ENCODE measurements around the gene RNLS. TPM values are rescaled to one million over a fixed set of nuclear protein-coding genes. Genes with fewer than 3 reads are reported as not detected.

RNLS gene
- total and polyA plus RNA-seq, 2 of the 8 experiments (the other 6 are each of a cell fraction or from before 2014, with no cell fraction given) = 7.5 to 12.7 TPM

GRCh38 chr10:88557256-88557655 lies 25.9 kb downstream of the RNLS start:
- Histone ChIP-seq H3K23ac (ENCODE audit: insufficient read length) (no peak overlapping the region), H3K36me3 (ENCODE audit: control insufficient read depth in 2 of 4, insufficient read depth in 4 of 4, low read length in 3 of 4) (no peaks in the 10 kb centered on the region), H2AK5ac (ENCODE audit: low read depth, low read length) (no peak overlapping the region), H3K27me3 (replicated peaks in 1 of 4; ENCODE audit: control insufficient read depth in 3 of 4, extremely low read depth in 1 of 4, insufficient read depth in 3 of 4, low read length in 3 of 4) (no peaks in the 10 kb centered on the region), H3K79me2 (ENCODE audit: control insufficient read depth in 1 of 2, insufficient read depth in 2 of 2, low read length in 2 of 2) (no peaks in the 10 kb centered on the region), H3K27ac (ENCODE audit: low read depth, low read length) (no peak overlapping the region), H4K8ac (ENCODE audit: extremely low read depth, insufficient read depth, low read length) (no peak overlapping the region), H2BK5ac (ENCODE audit: low read depth, low read length) (no peak overlapping the region), H4K5ac (ENCODE audit: insufficient read length, low read depth, low read length) (no peak overlapping the region), H3K23me2 (ENCODE audit: low read depth, low read length) (no peaks in the 10 kb centered on the region), H3K4me3 (ENCODE audit: extremely low read depth in 1 of 4, insufficient read depth in 2 of 4, low read depth in 3 of 4, low read length in 4 of 4) (no peak overlapping the region), H3K14ac (ENCODE audit: insufficient read length) (no peak overlapping the region), H3K9me3 (ENCODE audit: insufficient read depth in 2 of 2, low read depth in 1 of 2, low read length in 1 of 2) (no peaks in the 10 kb centered on the region), H4K91ac (replicated peaks; ENCODE audit: insufficient read length, low read length) (no peak overlapping the region), H2BK120ac (replicated peaks; ENCODE audit: low read depth, low read length) (no peak overlapping the region), H3K79me1 (ENCODE audit: low read depth, low read length) (no peaks in the 10 kb centered on the region), H3K4ac (replicated peaks; ENCODE audit: insufficient read length, low read depth, low read length) (no peak overlapping the region), H2BK12ac (ENCODE audit: low read depth, low read length) (no peak overlapping the region), H2BK15ac (ENCODE audit: low read length) (no peak overlapping the region), H3K4me1 (replicated peaks in 1 of 4; ENCODE audit: control insufficient read depth in 3 of 4, insufficient read depth in 4 of 4, low read length in 3 of 4) (no peaks in the 10 kb centered on the region; a peak in 1 of 7 replicates), H3K4me2 (ENCODE audit: insufficient read depth in 1 of 2, low read depth in 2 of 2, low read length in 2 of 2) (no peak overlapping the region), H4K20me1 (replicated peaks in 1 of 2; ENCODE audit: control insufficient read depth in 1 of 2, insufficient read depth in 2 of 2, low read length in 2 of 2) (no peaks in the 10 kb centered on the region), H2BK20ac (ENCODE audit: low read length) (no peak overlapping the region), H3K18ac (ENCODE audit: extremely low read depth, low read length) (no peak overlapping the region), H2AFZ (ENCODE audit: low read length) (no peak overlapping the region), H3K56ac (replicated peaks; ENCODE audit: insufficient read length, low read depth, low read length) (no peak overlapping the region), H3K9ac (replicated peaks in 1 of 4; ENCODE audit: extremely low read depth in 1 of 4, low read depth in 3 of 4, low read length in 3 of 4) (no peak overlapping the region)
- FAIRE-seq (no peak), DNase-seq (ENCODE audit: low read depth in 1 of 2, low spot score in 2 of 2) (no peak)
- CTCF ChIA-PET (ENCODE audit: partially characterized antibody) = no interaction called here
- WGBS, 2 experiments (ENCODE audit: extremely low coverage in 1 of 2, insufficient coverage in 1 of 2, insufficient read length in 1 of 2, insufficient replicate concordance in 2 of 2, low coverage in 1 of 2, low lambda C conversion rate in 2 of 2, missing lambda C conversion rate in 1 of 2) = 97% methylated on average over 1 of the region's 1 CpG; no CpG with 5 or more reads in 1 of the 2 experiments
- POLR2A ChIA-PET (ENCODE audit: partially characterized antibody) = no interaction called here
- no peak for TF ChIP-seq POLR2AphosphoS5 (IDR thresholded peaks at IDR 0.05; ENCODE audit: low read depth, low read length)
- TF ChIP-seq RAD21 (IDR thresholded peaks at IDR 0.05 in 1 of 2, conservative IDR thresholded peaks at IDR 0.05 in 1 of 2; ENCODE audit: low read depth in 2 of 2, low read length in 2 of 2) = no peak
- no peak for TF ChIP-seq CHD1 (IDR thresholded peaks at IDR 0.05; ENCODE audit: low read depth, low read length)
